ENCODE data around the gene SLC6A13. TPM values are rescaled to one million over a fixed set of nuclear protein-coding genes. Genes with fewer than 3 reads are reported as not detected.

Gene SLC6A13
- total RNA-seq, 1 donor from 2014 or later, result not detected

DNA sequence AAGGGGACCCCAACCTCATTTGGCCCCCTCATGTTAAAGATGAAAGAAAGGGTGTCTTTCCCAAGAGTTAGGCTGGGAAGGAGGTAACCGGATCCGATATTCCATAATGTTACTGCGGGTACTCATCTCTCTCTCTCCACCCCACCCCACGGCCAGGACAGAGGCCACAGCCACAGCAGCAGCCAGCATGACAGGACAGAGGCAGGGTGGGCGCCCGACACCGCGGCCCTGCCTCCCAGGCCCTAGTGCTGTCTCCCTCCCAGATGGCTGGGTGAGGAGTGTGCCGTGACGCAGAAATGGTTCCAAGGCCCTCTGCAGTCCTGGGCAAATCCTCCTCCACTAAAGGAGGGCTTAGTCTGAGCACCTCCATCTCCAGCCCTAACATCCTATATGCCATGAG, 54.8 kb downstream of the SLC6A13 start:
- no peak overlapping the region for H3K4me3 ChIP-seq (ENCODE audit: low read depth, low read length)
- TF ChIP-seq, protein P1, sequence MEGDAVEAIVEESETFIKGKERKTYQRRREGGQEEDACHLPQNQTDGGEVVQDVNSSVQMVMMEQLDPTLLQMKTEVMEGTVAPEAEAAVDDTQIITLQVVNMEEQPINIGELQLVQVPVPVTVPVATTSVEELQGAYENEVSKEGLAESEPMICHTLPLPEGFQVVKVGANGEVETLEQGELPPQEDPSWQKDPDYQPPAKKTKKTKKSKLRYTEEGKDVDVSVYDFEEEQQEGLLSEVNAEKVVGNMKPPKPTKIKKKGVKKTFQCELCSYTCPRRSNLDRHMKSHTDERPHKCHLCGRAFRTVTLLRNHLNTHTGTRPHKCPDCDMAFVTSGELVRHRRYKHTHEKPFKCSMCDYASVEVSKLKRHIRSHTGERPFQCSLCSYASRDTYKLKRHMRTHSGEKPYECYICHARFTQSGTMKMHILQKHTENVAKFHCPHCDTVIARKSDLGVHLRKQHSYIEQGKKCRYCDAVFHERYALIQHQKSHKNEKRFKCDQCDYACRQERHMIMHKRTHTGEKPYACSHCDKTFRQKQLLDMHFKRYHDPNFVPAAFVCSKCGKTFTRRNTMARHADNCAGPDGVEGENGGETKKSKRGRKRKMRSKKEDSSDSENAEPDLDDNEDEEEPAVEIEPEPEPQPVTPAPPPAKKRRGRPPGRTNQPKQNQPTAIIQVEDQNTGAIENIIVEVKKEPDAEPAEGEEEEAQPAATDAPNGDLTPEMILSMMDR (conservative IDR thresholded peaks at IDR 0.05; ENCODE audit: low read depth, low read length), result no peak
- DNase-seq (ENCODE audit: low read depth), result no peak

DNA sequence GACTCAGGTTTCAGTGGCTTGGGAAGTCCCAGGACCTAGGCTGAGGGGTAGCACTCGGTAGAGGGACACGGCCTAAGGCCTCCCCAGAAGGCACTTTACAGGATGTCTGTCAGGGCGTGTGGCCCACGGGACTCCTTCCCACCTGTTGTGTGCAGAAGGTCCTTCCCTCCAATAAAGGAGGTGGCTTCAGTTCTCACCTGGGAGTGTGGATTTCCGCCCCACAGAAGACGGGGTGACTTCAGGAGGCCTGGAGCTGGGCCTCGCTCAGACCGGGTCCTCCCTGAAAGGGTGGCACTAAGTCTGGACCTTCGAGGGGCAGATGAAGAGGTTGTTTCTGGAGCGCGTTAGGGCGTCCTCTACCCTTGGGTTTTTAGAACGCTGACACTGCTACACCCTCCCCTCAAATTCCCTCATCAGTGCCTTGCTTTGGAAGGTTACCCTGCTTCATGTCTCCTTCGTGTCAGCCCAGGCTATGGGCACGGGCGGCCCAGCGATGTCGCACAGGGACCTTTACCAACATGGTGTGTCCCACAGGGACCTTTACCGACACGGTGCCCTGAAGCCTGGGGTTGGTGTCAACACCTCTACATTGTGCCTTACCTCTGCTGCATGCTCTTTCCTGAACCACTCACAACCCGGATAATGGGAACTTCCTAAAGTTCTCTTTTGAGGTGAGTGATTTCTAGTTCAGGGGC, 55.7 kb downstream of the SLC6A13 start:
- DNase-seq (ENCODE audit: low read depth), result no peak
- H3K4me3 ChIP-seq (ENCODE audit: low read depth, low read length), result no peak overlapping the region
- TF ChIP-seq, protein P1 (conservative IDR thresholded peaks at IDR 0.05; ENCODE audit: low read depth, low read length), result no peak

DNA sequence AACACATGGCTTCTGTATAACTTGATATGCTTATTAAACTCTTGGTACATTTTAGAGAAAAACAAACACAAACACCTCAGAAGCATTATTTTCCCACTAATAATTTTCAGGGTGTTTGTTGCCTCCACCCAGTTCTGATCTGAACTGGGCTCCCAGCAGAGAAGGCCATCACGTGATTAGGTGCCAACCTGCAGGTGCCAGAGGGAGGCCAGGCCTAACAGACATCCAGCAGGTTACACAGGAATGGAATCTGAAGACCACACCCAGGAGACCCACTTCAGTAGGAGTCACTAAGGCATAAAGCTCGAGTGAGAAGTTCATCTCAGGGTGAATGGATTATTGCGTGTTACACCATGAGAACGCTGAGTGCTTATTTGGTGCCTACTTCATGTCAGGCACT, 57.6 kb downstream of the SLC6A13 start:
- TF ChIP-seq, protein P1 (conservative IDR thresholded peaks at IDR 0.05; ENCODE audit: low read depth, low read length), result no peak
- no peak for DNase-seq (ENCODE audit: low read depth)

DNA sequence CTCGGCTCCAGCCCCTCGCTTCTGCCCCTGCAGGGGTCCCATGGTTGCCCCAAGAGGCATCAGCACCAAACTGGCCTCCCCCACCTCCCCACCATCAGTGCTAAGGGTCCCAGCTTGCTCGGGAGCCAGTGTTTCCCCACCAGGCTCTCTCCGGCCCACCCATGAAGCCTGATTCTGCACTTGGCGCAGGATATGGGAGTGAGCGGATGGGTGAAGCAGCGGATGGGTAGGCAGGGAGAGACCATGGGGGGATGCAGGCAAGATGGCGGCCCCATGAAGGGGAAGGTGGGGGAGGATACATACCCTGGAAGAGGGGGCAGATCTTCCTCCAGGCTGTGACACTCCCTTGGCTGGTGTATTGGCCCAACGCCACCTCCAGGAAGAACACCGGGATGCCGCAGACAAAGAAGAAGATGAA, 58.4 kb downstream of the SLC6A13 start:
- H3K4me3 ChIP-seq (ENCODE audit: low read depth, low read length), result no peak overlapping the region
- TF ChIP-seq, protein P1 (conservative IDR thresholded peaks at IDR 0.05; ENCODE audit: low read depth, low read length), result no peak
- no peak for DNase-seq (ENCODE audit: low read depth)

More for the DNA sequence above, 57.6 kb downstream of the SLC6A13 start:
- H3K4me3 ChIP-seq (ENCODE audit: low read depth, low read length), result no peak overlapping the region

DNA sequence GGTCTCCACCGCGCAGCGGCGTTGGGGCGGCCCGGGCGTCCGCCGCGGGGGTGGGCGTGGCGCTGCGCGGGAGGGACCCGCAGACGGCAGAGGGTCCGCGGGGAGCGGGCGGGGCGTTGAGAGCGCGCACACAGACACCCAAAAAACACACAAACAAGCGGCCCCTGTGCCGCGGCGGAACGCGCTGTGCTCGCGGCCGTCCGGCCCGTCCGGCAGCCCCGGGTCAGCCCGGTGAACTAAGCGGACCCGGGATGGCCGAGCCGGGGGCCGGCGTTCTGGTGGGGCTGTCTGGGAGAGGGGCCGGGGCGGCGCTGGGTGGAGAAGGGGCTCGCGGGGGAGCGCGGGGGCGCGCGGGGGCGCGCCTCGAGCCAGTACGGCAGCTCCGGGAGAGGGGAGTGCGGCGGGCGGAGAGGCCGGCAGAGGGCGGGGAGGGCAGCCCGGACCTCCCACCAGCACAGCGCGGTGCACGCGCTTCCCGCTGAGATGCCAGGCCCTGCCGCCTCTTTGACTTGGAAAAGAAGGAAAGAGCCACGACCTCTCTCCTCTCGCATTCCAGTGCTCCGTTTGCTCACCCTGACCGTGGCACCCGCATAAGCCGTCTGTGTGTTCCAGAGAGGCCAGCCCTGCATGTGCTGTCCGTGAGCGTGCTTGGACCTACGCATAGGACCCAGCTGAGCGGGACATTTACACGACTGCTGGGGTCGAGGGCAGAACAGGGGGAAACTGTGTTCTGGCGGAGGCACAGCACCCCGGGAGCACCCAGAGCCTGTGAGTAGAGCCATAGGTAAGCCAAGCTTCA, 59.0 kb downstream of the SLC6A13 start:
- TF ChIP-seq, protein P1 (conservative IDR thresholded peaks at IDR 0.05; ENCODE audit: low read depth, low read length), result no peak
- DNase-seq (ENCODE audit: low read depth), result no peak
- no peak overlapping the region for H3K4me3 ChIP-seq (ENCODE audit: low read depth, low read length)

DNA sequence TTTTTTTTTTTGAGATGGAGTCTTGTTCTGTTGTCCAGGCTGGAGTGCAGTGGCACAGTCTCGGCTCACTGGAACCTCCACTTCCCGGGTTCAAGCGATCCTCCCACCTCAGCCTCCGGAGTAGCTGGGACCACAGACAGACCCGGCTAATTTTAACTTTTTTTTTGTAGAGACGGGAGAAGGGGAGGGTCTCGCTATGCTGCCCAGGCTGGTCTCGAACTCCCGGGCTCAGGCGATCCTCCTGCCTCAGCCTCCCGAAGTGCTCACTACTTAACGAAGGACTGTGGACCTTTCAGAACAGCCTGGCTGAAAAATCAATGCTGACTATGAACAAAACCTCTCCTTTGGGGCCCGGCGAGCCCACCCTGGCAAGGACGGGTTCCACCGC, 59.6 kb downstream of the SLC6A13 start:
- no peak overlapping the region for H3K4me3 ChIP-seq (ENCODE audit: low read depth, low read length)

More for the DNA sequence above, 59.6 kb downstream of the SLC6A13 start:
- DNase-seq (ENCODE audit: low read depth), result no peak
- TF ChIP-seq, protein P1 (conservative IDR thresholded peaks at IDR 0.05; ENCODE audit: low read depth, low read length), result no peak

Measured in epithelial cell of proximal tubule (primary cell).